Thoracic aorta (tissue), 2 donors: Measurements from ENCODE around the gene SLC5A6. TPM values are rescaled to one million over a fixed set of nuclear protein-coding genes. Genes with fewer than 3 reads are reported as not detected.

Experiments
- ATAC-seq: fragments of 150-250 bp; one replicate; pipeline ENCODE4 v1.8.0; 2017; ENCODE audit warnings: low read depth; ENCODE audit not compliant: insufficient number of reproducible peaks, low FRiP score
- DNase-seq: peaks from one replicate; pipeline ENCODE4 v3.0.0-alpha.2; 2020; ENCODE audit warnings: low spot score
- H3K27ac ChIP-seq, 2 donors: fragments of 200-600 bp; sonication (generic); 1 replicate in 1 of 2; 2 replicates in 1 of 2; pipeline ENCODE4 v1.5.1; 2016; ENCODE audit warnings: mild to moderate bottlenecking in 2 of 2, moderate library complexity in 2 of 2
- H3K27me3 ChIP-seq: fragments of 200-600 bp; sonication (generic); replicated peaks from 2 replicates; pipeline ENCODE4 v1.6.0; 2016; ENCODE audit warnings: mild to moderate bottlenecking; ENCODE audit not compliant: insufficient read depth
- H3K36me3 ChIP-seq: fragments of 200-600 bp; sonication (generic); one replicate; pipeline ENCODE4 v1.5.1; 2016
- H3K4me1 ChIP-seq, 2 donors: fragments of 200-600 bp; sonication (generic); 1 replicate in 1 of 2; 2 replicates in 1 of 2; pipeline versions ENCODE4 v1.5.1 to v1.6.0; 2016; ENCODE audit warnings: low read depth in 2 of 2, mild to moderate bottlenecking in 1 of 2; ENCODE audit not compliant: control insufficient read depth in 1 of 2
- H3K4me3 ChIP-seq: fragments of 200-600 bp; sonication (generic); 2 replicates; pipeline ENCODE4 v1.5.1; 2016; ENCODE audit warnings: mild to moderate bottlenecking
- H3K9me3 ChIP-seq: fragments of 200-600 bp; sonication (generic); 2 replicates; pipeline ENCODE4 v1.5.1; 2016
- CTCF ChIP-seq: fragments of 200-600 bp; sonication (generic); IDR thresholded peaks from one replicate; pipeline ENCODE4 v1.5.1; 2019; ENCODE audit warnings: antibody characterized with exemption
- total RNA-seq, 2 donors: library from RNA; depleted of rRNA; stranded (reverse); fragments of >200 nt; gene quantifications; one replicate each; pipeline versions ENCODE4 v1.1.0 to v1.2.3, GENCODE V29; 2016

SLC5A6 gene
- total RNA-seq, 2 donors from 2014 or later, result 26.0 to 51.2 TPM

GRCh38 chr2:27175330-27175729 is 36.7 kb downstream of the SLC5A6 start:
- Histone ChIP-seq H3K4me1 (no peaks in the 10 kb centered on the region), H3K36me3 (no peaks in the 10 kb centered on the region), H3K27me3 (no peaks in the 10 kb centered on the region), H3K9me3 (no peaks in the 10 kb centered on the region), H3K4me3 (no peak overlapping the region), H3K27ac (no peak overlapping the region)
- no peak for TF ChIP-seq CTCF
- no peak for DNase-seq
- no peak for ATAC-seq

GRCh38 chr2:27174638-27175037 is 37.4 kb downstream of the SLC5A6 start:
- Histone ChIP-seq H3K27ac (no peak overlapping the region), H3K27me3 (no peaks in the 10 kb centered on the region), H3K4me3 (no peak overlapping the region), H3K9me3 (no peaks in the 10 kb centered on the region), H3K36me3 (no peaks in the 10 kb centered on the region), H3K4me1 (no peaks in the 10 kb centered on the region)
- no peak for DNase-seq
- no peak for ATAC-seq
- TF ChIP-seq CTCF, result no peak

- Histone ChIP-seq H3K4me3 (no peak overlapping the region), H3K27me3 (no peaks in the 10 kb centered on the region), H3K4me1 (no peaks in the 10 kb centered on the region), H3K27ac (no peak overlapping the region), H3K9me3 (no peaks in the 10 kb centered on the region), H3K36me3 (no peaks in the 10 kb centered on the region)
- DNase-seq (no peak), ATAC-seq (no peak)
- TF ChIP-seq CTCF, result no peak
Measured at GRCh38 chr2:27171351-27171848, 40.7 kb downstream of the SLC5A6 start.

GRCh38 chr2:27170581-27171337 is 41.3 kb downstream of the SLC5A6 start:
- no peak overlapping the region for H3K27ac ChIP-seq
- H3K4me1 ChIP-seq, result no peaks in the 10 kb centered on the region
- no peak for ATAC-seq
- H3K36me3 ChIP-seq, result no peaks in the 10 kb centered on the region
- no peak overlapping the region for H3K4me3 ChIP-seq
- H3K9me3 ChIP-seq, result no peaks in the 10 kb centered on the region
- H3K27me3 ChIP-seq, result no peaks in the 10 kb centered on the region
- DNase-seq, result no peak
- TF ChIP-seq CTCF, result no peak

GRCh38 chr2:27164960-27165763 is 46.9 kb downstream of the SLC5A6 start:
- DNase-seq (no peak), ATAC-seq (no peak)
- Histone ChIP-seq H3K4me1 (no peaks in the 10 kb centered on the region), H3K27me3 (no peaks in the 10 kb centered on the region), H3K9me3 (no peaks in the 10 kb centered on the region), H3K36me3 (no peaks in the 10 kb centered on the region), H3K27ac (no peak overlapping the region), H3K4me3 (no peak overlapping the region)
- no peak for TF ChIP-seq CTCF
